Tibial artery (tissue), 4 donors: ENCODE results near the gene ATL2.

Experiments used
- DNase-seq, 2 donors: peaks; one replicate each; pipeline ENCODE4 v3.0.0-alpha.2; 2019
- H3K27ac ChIP-seq, 2 donors: fragments of 200-600 bp; sonication (generic) in 1 of 2; 1 replicate in 1 of 2; 2 replicates in 1 of 2; pipeline ENCODE4 v1.5.1; 2018 to 2019; ENCODE audit warnings: mild to moderate bottlenecking in 1 of 2
- H3K27me3 ChIP-seq, 2 donors: fragments of 200-600 bp; sonication (generic) in 1 of 2; one replicate each; pipeline versions ENCODE4 v1.5.1 to v1.6.0; 2016 to 2019
- H3K36me3 ChIP-seq, 3 donors: fragments of 200-600 bp; sonication (generic) in 2 of 3; one replicate each; pipeline ENCODE4 v1.5.1; 2016 to 2019; ENCODE audit warnings: mild to moderate bottlenecking in 2 of 3
- H3K4me1 ChIP-seq, 4 donors: fragments of 200-600 bp; sonication (generic) in 2 of 4; 1 replicate in 3 of 4; 2 replicates in 1 of 4; pipeline ENCODE4 v1.5.1; 2016 to 2019
- H3K4me3 ChIP-seq, 2 donors: fragments of 200-600 bp; sonication (generic) in 1 of 2; 1 replicate in 1 of 2; 2 replicates in 1 of 2; pipeline ENCODE4 v1.5.1; 2018 to 2019; ENCODE audit warnings: mild to moderate bottlenecking in 2 of 2
- H3K9me3 ChIP-seq, 3 donors: fragments of 200-600 bp; sonication (generic) in 1 of 3; one replicate each; pipeline ENCODE4 v1.5.1; 2016 to 2019
- intact Hi-C: fragments of 100-400 bp; cut with DNase I; formaldehyde crosslinking; loops from one replicate; pipeline ENCODE4 v1.15.0; 2023; ENCODE audit warnings: low total_unique reads
- TF ChIP-seq, protein P1 (sequence below), 2 experiments: fragments of 200-600 bp in 1 of 2; fragments of 450-650 bp in 1 of 2; IDR thresholded peaks; one replicate each; pipeline ENCODE4 v1.5.1; 2017 to 2019; ENCODE audit warnings: antibody characterized with exemption in 2 of 2, mild to moderate bottlenecking in 1 of 2, moderate library complexity in 1 of 2

ATL2 gene

GRCh38 chr2:38248707-38249106 lies 128.4 kb downstream of the ATL2 start:
- intact Hi-C loops = no loop called here
- Histone ChIP-seq H3K4me3 (no peak overlapping the region), H3K9me3 (no peaks in the 10 kb centered on the region), H3K27me3 (no peaks in the 10 kb centered on the region), H3K36me3 (no peaks in the 10 kb centered on the region), H3K27ac (no peak overlapping the region), H3K4me1 (no peaks in the 10 kb centered on the region)
- TF ChIP-seq, protein P1, sequence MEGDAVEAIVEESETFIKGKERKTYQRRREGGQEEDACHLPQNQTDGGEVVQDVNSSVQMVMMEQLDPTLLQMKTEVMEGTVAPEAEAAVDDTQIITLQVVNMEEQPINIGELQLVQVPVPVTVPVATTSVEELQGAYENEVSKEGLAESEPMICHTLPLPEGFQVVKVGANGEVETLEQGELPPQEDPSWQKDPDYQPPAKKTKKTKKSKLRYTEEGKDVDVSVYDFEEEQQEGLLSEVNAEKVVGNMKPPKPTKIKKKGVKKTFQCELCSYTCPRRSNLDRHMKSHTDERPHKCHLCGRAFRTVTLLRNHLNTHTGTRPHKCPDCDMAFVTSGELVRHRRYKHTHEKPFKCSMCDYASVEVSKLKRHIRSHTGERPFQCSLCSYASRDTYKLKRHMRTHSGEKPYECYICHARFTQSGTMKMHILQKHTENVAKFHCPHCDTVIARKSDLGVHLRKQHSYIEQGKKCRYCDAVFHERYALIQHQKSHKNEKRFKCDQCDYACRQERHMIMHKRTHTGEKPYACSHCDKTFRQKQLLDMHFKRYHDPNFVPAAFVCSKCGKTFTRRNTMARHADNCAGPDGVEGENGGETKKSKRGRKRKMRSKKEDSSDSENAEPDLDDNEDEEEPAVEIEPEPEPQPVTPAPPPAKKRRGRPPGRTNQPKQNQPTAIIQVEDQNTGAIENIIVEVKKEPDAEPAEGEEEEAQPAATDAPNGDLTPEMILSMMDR (IDR thresholded peaks at IDR 0.05) = no peak
- no peak for DNase-seq

- H3K27me3 ChIP-seq = no peaks in the 10 kb centered on the region
- H3K4me3 ChIP-seq = no peak overlapping the region
- no peak overlapping the region for H3K27ac ChIP-seq
- no peaks in the 10 kb centered on the region for H3K4me1 ChIP-seq
- H3K36me3 ChIP-seq = no peaks in the 10 kb centered on the region
- DNase-seq = no peak
- intact Hi-C loops = no loop called here
- TF ChIP-seq, protein P1 (IDR thresholded peaks at IDR 0.05) = no peak
- no peaks in the 10 kb centered on the region for H3K9me3 ChIP-seq
These were observed 128.8 kb downstream of the ATL2 start for GRCh38 chr2:38248255-38248654.

GRCh38 chr2:38246105-38246504 lies 131.0 kb downstream of the ATL2 start:
- Histone ChIP-seq H3K4me3 (no peak overlapping the region), H3K27me3 (no peaks in the 10 kb centered on the region), H3K4me1 (no peaks in the 10 kb centered on the region), H3K27ac (no peak overlapping the region), H3K36me3 (no peaks in the 10 kb centered on the region), H3K9me3 (no peaks in the 10 kb centered on the region)
- TF ChIP-seq, protein P1 (IDR thresholded peaks at IDR 0.05) = no peak
- intact Hi-C loops = no loop called here
- no peak for DNase-seq

DNA sequence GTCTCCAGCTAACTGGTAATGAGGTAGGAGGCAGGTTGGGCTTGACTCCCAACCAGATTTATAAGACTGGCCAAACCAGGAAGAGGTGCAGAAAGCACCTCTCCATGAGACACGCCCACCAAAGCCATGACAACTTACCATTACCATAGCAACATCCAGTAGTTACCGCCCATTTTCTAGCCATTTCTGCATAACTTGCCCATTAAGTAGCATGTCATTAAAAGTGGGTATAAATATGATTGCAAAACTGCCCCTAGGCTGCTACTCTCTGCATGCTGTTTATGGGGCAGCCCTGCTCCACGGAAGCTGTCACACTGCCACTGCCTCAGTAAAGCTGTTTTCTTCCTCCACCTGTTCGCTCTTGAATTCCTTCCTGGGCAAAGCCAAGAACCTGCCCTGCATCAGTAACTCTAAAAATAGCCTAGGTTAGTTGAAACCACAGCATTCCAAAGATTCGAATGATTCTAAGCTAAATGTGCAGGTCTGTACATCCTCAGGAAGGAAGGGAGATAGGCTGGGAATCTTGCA lies 131.9 kb downstream of the ATL2 start:
- Histone ChIP-seq H3K9me3 (no peaks in the 10 kb centered on the region), H3K27me3 (no peaks in the 10 kb centered on the region), H3K4me3 (no peak overlapping the region), H3K27ac (no peak overlapping the region), H3K36me3 (no peaks in the 10 kb centered on the region), H3K4me1 (no peaks in the 10 kb centered on the region)
- TF ChIP-seq, protein P1 (IDR thresholded peaks at IDR 0.05) = no peak
- intact Hi-C loops = no loop called here
- DNase-seq = no peak

- Histone ChIP-seq H3K27ac (no peak overlapping the region), H3K27me3 (no peaks in the 10 kb centered on the region), H3K4me1 (no peaks in the 10 kb centered on the region), H3K4me3 (no peak overlapping the region), H3K9me3 (no peaks in the 10 kb centered on the region), H3K36me3 (no peaks in the 10 kb centered on the region)
- intact Hi-C loops = no loop called here
- TF ChIP-seq, protein P1 (IDR thresholded peaks at IDR 0.05) = no peak
- DNase-seq = no peak
These were observed 132.8 kb downstream of the ATL2 start for GRCh38 chr2:38244301-38244700.
